Ishikawa (cell line): ENCODE measurements around the gene ARID1B.

ENCODE experiments used
- CEBPB ChIP-seq: IDR thresholded peaks from 2 replicates; pipeline ENCODE4 v1.6.1; 2012
- CREB1 ChIP-seq: IDR thresholded peaks from 2 replicates; pipeline ENCODE4 v1.6.1; 2012; ENCODE audit warnings: low read depth
- EGR1 ChIP-seq: IDR thresholded peaks from 2 replicates; pipeline ENCODE4 v1.6.1; 2012
- EP300 ChIP-seq: IDR thresholded peaks from 2 replicates; pipeline ENCODE4 v1.6.1; 2012; ENCODE audit warnings: borderline replicate concordance
- FOXM1 ChIP-seq: IDR thresholded peaks from 2 replicates; pipeline ENCODE4 v1.6.1; 2012; ENCODE audit warnings: low read depth, borderline replicate concordance
- MAX ChIP-seq: IDR thresholded peaks from 2 replicates; pipeline ENCODE4 v1.6.1; 2012
- NFIC ChIP-seq: IDR thresholded peaks from 2 replicates; pipeline ENCODE4 v1.6.1; 2012
- RAD21 ChIP-seq: IDR thresholded peaks from 2 replicates; pipeline ENCODE4 v1.6.1; 2012; ENCODE audit warnings: low read depth
- REST ChIP-seq: IDR thresholded peaks from 2 replicates; pipeline ENCODE4 v1.6.1; 2012; ENCODE audit warnings: low read depth, mild to moderate bottlenecking
- TAF1 ChIP-seq: IDR thresholded peaks from 2 replicates; pipeline ENCODE4 v1.6.1; 2012; ENCODE audit warnings: low read depth, mild to moderate bottlenecking
- TCF12 ChIP-seq: IDR thresholded peaks from 2 replicates; pipeline ENCODE4 v1.6.1; 2012; ENCODE audit warnings: low read depth
- TEAD4 ChIP-seq: IDR thresholded peaks from 2 replicates; pipeline ENCODE4 v1.6.1; 2012
- USF1 ChIP-seq: IDR thresholded peaks from 2 replicates; pipeline ENCODE4 v1.6.1; 2012
- YY1 ChIP-seq: IDR thresholded peaks from 2 replicates; pipeline ENCODE4 v1.6.1; 2012; ENCODE audit warnings: low read depth
- ZBTB7A ChIP-seq: IDR thresholded peaks from 2 replicates; pipeline ENCODE4 v1.6.1; 2012; ENCODE audit warnings: low read depth

The ARID1B gene

GRCh38 chr6:156782691-156783320 lies 5.6 kb downstream of the ARID1B start:
- TF ChIP-seq MAX = no peak
- no peak for TF ChIP-seq NFIC
- no peak for TF ChIP-seq TAF1
- TF ChIP-seq RAD21 = no peak
- no peak for TF ChIP-seq USF1
- TF ChIP-seq CREB1 = no peak
- no peak for TF ChIP-seq EGR1
- no peak for TF ChIP-seq ZBTB7A
- TF ChIP-seq TEAD4 = no peak
- no peak for TF ChIP-seq CEBPB

GRCh38 chr6:156783958-156784357 lies 6.8 kb downstream of the ARID1B start:
- no peak for TF ChIP-seq TCF12
- no peak for TF ChIP-seq CREB1
- no peak for TF ChIP-seq YY1
- no peak for TF ChIP-seq FOXM1
- no peak for TF ChIP-seq REST
- TF ChIP-seq TAF1 = no peak
- no peak for TF ChIP-seq MAX
- TF ChIP-seq USF1 = no peak
- TF ChIP-seq RAD21 = no peak
- TF ChIP-seq ZBTB7A = no peak
- TF ChIP-seq EP300 = no peak
- TF ChIP-seq NFIC = no peak
- TF ChIP-seq EGR1 = no peak
- TF ChIP-seq TEAD4 = no peak
- no peak for TF ChIP-seq CEBPB

GRCh38 chr6:156786652-156787051 lies 9.5 kb downstream of the ARID1B start:
- TF ChIP-seq TCF12 (no peak), NFIC (no peak), EGR1 (no peak), CEBPB (no peak), FOXM1 (no peak), ZBTB7A (no peak), CREB1 (no peak), REST (no peak), YY1 (no peak), EP300 (no peak)

- TF ChIP-seq TCF12 = no peak
- no peak for TF ChIP-seq EGR1
- TF ChIP-seq RAD21 = no peak
Observed at GRCh38 chr6:156787569-156788492, 10.7 kb downstream of the ARID1B start.

- no peak for TF ChIP-seq REST
- no peak for TF ChIP-seq YY1
- no peak for TF ChIP-seq MAX
- TF ChIP-seq USF1 = no peak
- TF ChIP-seq FOXM1 = no peak
- no peak for TF ChIP-seq EGR1
- TF ChIP-seq TEAD4 = no peak
- TF ChIP-seq CREB1 = no peak
Observed at GRCh38 chr6:156789081-156789943, 12.1 kb downstream of the ARID1B start.
